GM12801 (cell line): ENCODE results near the gene PTRH1.

Experiments used
- TF ChIP-seq, protein P1 (sequence below): IDR thresholded peaks from one replicate; pipeline ENCODE4 v1.5.1; 2011; ENCODE audit warnings: control low read depth; ENCODE audit not compliant: insufficient read length; ENCODE audit errors: extremely low read depth

Gene PTRH1

GRCh38 chr9:127714020-127714750, 1.3 kb downstream of the PTRH1 start:
- TF ChIP-seq, protein P1, sequence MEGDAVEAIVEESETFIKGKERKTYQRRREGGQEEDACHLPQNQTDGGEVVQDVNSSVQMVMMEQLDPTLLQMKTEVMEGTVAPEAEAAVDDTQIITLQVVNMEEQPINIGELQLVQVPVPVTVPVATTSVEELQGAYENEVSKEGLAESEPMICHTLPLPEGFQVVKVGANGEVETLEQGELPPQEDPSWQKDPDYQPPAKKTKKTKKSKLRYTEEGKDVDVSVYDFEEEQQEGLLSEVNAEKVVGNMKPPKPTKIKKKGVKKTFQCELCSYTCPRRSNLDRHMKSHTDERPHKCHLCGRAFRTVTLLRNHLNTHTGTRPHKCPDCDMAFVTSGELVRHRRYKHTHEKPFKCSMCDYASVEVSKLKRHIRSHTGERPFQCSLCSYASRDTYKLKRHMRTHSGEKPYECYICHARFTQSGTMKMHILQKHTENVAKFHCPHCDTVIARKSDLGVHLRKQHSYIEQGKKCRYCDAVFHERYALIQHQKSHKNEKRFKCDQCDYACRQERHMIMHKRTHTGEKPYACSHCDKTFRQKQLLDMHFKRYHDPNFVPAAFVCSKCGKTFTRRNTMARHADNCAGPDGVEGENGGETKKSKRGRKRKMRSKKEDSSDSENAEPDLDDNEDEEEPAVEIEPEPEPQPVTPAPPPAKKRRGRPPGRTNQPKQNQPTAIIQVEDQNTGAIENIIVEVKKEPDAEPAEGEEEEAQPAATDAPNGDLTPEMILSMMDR, result no peak

- TF ChIP-seq, protein P1, result no peak
These were observed 2.6 kb downstream of the PTRH1 start for GRCh38 chr9:127712867-127713266.

- TF ChIP-seq, protein P1, result no peak
These were observed 3.1 kb downstream of the PTRH1 start for GRCh38 chr9:127712371-127712770.

GRCh38 chr9:127711831-127712274, 3.6 kb downstream of the PTRH1 start:
- TF ChIP-seq, protein P1, result no peak

DNA sequence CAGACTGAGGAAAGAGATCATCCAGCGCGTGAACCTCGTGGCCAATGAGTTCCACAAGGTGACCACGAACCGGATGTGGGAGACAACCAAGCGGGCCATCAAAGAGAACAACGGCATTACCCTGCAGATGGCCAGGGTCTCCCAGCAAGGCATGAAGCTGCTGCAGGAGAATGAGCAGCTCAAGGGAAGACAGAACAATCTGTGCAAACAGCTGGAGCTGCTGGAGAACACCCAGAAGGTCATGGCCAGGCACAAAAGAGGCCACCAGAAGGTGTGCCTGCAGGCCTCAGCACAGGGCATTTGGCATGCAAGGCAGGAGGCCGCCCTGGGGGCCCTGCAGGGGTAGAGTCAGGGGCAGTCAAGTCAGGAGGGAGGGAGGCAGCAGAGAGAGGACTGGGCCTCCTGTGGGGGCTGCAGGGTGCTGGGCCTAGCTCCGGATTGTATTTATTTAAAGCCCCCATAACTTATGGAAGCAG, 4.2 kb downstream of the PTRH1 start:
- TF ChIP-seq, protein P1, result no peak

DNA sequence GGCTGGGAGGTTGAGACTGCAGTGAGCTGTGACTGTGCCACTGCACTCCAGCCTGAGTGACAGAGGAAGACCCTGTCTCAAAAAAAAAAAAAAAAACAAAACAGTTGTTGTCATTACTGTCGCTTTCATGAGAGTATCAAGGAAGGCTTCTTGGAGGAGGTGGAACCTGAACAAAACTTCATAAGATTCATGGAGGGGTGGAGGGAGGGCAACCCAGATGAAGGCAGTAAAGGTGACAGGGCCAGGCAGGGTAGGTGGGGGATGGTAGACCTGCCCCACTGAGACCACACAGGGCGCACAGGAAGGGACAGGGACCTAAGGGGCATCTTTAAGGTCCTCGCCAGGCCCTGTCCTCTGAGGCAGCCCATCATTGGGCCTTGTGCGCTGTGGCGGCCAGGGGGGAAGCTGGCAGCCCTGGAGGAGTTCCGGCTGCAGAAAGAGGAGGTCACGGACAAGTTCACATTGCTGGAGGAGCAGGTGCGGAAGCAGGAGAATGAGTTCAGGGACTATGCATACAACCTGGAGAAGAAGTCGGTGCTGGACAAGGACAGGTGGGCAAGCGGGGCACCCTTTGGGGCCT, 5.2 kb downstream of the PTRH1 start:
- TF ChIP-seq, protein P1, result no peak

- TF ChIP-seq, protein P1, result no peak
These were observed 6.4 kb downstream of the PTRH1 start for GRCh38 chr9:127708952-127709587.
